LNCAP (cell line): ENCODE data around the gene RPL34.

ENCODE experiments used
- TF ChIP-seq, protein P1 (sequence below): fragments of 450-650 bp; IDR thresholded peaks from 2 replicates; pipeline ENCODE4 v1.5.1; 2017; ENCODE audit warnings: mild to moderate bottlenecking

Gene RPL34

DNA sequence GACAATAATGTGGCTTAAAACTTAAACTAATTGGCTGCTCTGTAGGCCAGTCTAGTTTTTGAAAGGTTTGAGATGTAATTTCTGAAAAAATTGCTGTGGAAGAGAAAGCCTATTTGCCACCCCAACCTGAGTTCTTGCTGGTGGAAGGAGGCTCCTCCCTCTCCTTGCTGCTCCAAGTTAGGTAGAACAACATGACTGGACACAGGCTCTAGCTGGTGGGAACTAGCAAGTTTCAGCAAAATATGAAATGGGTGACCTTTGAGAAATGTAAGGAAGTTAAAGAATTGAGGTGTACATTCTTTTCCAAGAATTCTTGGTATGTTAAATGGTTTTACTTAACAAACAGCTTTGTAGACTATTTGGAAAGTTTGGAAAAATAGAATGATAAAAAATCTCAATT is 8.0 kb downstream of the RPL34 start:
- TF ChIP-seq, protein P1, sequence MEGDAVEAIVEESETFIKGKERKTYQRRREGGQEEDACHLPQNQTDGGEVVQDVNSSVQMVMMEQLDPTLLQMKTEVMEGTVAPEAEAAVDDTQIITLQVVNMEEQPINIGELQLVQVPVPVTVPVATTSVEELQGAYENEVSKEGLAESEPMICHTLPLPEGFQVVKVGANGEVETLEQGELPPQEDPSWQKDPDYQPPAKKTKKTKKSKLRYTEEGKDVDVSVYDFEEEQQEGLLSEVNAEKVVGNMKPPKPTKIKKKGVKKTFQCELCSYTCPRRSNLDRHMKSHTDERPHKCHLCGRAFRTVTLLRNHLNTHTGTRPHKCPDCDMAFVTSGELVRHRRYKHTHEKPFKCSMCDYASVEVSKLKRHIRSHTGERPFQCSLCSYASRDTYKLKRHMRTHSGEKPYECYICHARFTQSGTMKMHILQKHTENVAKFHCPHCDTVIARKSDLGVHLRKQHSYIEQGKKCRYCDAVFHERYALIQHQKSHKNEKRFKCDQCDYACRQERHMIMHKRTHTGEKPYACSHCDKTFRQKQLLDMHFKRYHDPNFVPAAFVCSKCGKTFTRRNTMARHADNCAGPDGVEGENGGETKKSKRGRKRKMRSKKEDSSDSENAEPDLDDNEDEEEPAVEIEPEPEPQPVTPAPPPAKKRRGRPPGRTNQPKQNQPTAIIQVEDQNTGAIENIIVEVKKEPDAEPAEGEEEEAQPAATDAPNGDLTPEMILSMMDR = no peak

DNA sequence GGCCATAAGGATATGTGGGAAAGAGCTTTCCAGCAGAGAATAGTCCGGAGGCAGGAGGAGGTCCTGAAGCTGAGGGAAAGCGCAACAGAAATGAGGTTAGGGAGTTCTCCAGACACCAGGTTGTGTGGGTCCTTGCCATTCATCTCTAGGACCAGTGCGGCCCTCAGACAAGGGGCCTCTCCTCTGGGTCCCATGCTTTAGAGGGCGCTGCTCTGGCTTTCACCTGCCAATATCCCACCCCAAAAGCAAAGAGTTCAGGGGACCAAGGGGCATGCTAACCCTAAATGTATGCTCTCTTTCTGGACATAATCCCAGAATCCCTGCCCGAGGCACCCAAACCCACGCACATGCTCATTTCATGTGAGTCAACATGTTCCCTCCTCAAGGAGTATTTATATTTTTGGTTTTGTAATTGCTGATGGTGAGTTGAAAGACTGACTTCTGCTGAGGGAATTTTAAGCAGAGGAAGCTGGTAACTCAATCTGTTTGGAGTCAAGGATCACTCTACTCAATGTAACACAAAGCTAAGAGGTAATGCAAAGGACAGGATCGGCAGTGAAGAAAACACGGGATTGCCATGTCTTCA is 14.8 kb downstream of the RPL34 start:
- TF ChIP-seq, protein P1 = no peak

DNA sequence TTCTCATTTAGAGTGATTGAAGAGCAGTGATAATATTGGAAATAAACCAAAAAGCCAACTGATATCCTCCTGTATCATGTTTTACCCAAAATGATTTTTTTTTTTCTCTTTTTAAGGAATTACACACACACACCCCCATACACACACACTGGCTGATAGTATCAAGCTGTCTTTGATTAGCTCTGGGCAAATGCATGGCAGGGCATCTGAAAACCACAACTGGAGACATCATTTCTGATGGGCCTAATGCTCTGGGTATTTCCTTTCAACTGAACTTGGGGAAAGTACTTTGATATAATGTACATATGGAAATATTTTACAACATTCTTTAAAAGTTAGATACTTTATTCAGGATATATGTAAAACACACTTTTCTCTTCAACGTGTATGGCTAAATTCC is 15.9 kb downstream of the RPL34 start:
- TF ChIP-seq, protein P1 = no peak

DNA sequence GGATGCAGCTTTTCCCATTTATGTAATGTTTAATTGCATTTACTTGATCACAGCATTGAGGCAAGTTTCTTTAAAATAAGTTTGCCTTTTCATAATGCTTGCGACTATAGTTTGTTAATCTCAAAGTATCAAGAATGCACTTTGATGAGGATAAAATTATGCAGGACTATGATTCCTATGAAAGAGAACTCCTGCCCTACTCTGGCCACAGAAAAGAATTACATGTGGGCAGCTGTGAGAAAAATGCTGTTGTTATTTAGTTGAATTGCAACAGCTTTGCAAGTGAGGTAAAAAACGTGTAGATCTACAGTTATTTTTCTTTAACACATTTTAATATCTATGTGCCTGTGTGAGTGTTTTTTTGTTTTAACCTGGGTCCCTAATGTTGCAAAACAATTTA is 17.5 kb downstream of the RPL34 start:
- TF ChIP-seq, protein P1 = peak; percentile 31; the same call in 1 of the 2 replicates

DNA sequence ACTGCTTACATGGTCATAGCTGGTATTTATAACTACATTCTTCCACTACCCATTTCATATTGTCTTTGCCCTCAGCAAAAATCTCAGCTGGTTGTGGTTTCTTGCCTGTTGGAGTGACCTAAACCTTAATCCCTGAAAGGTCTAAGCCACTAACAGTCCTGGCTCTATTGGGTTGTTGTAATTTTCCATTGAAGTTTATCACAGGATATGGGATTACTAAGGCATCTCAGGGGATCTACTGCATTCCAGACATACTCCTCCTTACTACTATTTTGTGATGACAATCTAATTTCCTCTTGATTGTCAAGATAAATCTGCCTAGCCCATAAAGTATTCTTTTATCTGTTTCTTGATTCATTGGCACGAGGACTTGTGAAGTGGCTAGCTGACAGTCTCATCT is 23.9 kb downstream of the RPL34 start:
- TF ChIP-seq, protein P1 = no peak

DNA sequence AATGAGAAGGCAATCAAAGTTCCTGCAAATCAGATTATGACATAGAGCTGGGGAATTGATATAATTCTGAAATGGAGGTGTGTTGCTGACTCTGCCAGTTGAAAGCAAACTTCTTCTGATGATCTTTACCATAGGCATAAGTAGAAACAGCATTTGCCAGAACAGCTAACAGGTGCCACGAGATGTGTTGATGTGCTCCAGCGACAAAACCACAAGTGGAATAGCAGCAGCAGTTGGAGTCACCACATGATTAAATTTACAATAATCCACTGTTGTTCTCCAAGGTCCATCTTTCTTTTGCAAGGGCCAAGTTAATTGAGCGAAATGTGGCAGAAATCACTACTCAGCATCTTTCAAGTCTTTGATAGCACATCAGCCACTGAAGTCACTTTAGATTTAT is 26.3 kb downstream of the RPL34 start:
- TF ChIP-seq, protein P1 = no peak

DNA sequence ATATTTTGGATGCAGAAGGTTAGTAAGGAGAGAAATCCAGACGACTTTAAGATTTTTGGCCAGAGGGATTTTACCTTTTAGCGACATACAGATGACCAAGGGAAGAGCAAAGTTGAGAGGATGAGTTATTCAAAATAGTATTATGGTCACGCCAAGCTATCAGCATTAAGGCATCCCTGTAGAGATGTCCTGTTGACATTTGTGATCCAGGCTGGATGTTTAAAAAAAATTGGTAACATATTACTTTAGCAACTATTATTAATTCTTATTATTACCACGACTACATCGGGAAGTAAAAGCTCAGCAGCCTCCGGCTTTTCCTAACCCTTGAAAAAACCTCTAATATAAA is 29.5 kb downstream of the RPL34 start:
- TF ChIP-seq, protein P1 = no peak
